GM12872 (cell line): Measurements from ENCODE around the gene REC114.
A peak's percentile ranks its signal among the peaks of the same experiment; 100 is the strongest.

Experiments
- TF ChIP-seq, protein P1 (sequence below): IDR thresholded peaks from 3 replicates; pipeline ENCODE4 v1.5.1; 2011; ENCODE audit warnings: low read depth, mild to moderate bottlenecking, low read length, moderate library complexity; ENCODE audit not compliant: insufficient read depth

Gene REC114

DNA sequence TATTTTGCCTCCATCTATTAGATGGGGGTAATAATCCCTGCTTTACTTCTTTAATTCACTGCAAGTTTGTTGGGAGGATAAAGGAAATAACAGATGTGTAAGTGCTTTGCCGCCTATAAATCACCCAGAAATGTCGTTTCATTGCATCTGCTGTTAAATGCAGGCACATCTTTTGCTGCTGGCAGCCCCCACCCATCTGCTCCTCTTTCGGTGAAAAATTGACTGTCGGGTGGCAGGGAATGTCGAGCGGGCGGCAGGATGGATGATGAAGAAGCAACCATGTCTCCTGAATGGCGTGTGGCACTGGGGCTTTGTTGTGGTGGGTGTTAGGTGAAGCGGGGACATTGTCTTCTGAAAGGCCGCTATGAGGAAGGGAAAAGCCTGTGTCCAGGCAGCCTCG is 543 bp upstream of the REC114 start:
- TF ChIP-seq, protein P1, sequence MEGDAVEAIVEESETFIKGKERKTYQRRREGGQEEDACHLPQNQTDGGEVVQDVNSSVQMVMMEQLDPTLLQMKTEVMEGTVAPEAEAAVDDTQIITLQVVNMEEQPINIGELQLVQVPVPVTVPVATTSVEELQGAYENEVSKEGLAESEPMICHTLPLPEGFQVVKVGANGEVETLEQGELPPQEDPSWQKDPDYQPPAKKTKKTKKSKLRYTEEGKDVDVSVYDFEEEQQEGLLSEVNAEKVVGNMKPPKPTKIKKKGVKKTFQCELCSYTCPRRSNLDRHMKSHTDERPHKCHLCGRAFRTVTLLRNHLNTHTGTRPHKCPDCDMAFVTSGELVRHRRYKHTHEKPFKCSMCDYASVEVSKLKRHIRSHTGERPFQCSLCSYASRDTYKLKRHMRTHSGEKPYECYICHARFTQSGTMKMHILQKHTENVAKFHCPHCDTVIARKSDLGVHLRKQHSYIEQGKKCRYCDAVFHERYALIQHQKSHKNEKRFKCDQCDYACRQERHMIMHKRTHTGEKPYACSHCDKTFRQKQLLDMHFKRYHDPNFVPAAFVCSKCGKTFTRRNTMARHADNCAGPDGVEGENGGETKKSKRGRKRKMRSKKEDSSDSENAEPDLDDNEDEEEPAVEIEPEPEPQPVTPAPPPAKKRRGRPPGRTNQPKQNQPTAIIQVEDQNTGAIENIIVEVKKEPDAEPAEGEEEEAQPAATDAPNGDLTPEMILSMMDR, result no peak

DNA sequence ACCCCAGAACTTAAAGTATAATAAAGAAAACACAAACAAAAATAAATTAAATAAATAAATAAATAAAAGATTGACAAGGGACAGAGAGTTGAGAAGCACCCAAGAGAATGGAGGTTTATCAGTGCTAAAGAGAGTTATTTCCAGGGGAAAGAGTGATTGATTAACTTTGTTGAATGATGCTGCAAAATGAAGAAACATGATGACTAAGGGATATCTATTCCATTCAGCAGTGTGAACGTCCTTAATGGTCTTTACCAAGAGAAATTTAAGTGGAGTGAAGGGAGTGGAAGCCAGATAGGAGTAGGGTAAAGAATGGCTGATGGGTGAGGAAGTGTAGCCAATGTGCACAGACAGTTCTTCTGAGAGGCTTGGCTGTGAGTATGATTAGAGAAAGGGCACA is 11.1 kb downstream of the REC114 start:
- TF ChIP-seq, protein P1, result no peak

DNA sequence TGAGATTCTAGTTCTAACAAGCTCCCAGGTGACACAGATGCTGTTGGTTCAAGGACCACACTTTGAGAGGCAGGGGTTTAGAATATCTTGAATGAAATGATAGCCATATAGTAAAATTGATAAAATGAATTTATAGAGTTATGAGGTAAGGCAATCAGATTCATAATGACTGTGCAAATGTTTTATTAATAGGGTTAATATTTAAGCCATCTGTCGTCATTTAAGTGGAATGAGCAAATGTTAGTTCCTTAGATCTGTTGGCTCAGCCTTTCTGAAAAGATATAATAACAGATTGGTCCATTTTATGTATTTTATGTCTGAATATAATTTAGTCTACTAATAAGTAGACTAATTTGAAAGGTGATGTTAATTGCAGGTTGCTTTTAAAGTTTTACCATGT is 12.9 kb downstream of the REC114 start:
- TF ChIP-seq, protein P1, result no peak

DNA sequence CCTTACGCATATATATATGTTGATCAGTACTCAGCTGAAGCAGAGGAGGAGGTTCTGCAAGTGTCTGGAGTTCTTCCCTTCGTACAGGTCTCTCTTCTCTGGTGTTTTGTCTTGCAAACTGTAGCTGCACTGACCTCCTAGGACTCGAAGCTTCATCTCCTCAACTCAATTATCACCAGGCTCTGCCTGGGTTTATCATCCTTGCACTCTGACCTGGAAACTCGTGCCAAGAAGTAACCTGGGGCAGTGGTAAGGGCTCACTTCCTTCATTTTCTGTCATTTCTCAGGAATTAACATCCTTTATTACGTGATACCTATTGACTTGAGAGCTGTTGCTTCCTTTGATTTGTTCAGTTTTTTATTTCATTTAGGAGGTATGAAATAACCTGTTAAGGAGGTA is 14.4 kb downstream of the REC114 start:
- TF ChIP-seq, protein P1, result no peak

DNA sequence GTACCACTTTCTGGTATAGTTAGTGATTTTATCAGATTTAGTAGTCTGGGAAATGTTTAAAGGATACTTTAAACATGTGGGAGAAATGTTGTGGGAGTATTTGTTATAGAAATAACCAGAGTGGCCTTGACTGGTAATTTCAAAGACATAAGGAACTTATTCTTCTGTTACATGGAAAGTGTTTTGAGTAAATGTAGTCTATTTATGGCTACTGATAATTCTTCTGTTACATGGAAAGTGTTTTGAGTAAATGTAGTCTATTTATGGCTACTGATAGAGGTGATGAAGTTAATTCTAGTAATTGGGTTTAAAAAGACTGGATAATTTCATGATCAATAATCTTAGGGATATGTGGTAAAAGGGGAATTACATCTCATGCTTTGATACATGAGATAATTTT is 17.7 kb downstream of the REC114 start:
- TF ChIP-seq, protein P1, result no peak

DNA sequence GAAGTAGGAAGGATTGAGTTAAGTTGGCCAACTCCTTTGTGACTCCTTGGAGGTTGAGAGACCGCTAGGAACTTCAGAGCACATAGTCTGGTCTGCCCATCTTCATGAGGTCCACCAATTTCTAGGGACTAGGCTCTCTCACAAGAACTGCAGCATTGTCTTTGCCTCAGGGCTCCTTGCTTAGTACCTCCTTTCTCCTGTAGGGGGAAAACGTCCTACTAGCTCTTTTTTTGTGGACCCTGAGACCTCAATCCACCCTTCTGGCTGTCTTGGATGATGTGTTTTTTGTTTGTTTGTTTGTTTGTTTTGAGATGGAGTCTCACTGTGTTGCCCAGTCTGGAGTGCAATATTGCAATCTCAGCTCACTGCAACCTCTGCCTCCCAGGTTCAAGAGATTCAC is 21.6 kb downstream of the REC114 start:
- TF ChIP-seq, protein P1, result peak; percentile 56

DNA sequence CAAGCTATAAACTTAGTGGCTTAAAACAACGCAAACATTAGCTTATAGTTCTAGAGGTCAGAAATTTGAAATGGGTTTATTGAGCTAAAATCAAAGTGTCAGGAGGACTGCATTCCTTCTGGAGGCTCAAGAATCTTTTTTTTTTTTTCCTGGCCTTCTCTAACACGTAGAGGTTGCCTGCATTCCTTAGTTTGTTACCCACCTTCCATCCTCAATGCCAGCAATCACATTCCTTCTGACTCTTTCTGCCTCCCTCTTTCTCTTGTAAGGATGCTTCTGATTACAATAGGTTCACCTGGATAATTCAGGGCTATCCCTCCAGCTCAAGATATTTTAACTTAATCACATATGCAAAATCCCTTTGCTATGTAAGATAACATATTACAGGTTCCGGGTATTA is 24.8 kb downstream of the REC114 start:
- TF ChIP-seq, protein P1, result no peak

DNA sequence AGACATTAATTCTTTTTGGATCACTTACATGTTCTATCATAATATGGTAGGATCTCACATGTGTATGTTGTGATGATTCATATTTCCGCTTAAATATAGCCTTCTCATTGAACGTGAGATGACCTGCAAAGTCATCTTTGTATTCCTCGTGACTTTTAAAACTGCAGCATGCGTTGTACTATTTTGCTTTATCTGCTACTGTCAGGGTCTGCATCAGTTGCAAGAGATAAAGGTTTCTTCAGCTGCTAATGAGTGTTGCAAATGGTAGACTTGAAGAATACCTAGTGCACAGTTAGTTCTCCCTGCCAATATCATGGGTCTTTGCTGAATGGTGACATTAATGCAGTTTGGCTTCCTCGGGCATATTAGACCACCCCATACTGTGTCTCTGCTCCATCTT is 31.8 kb downstream of the REC114 start:
- TF ChIP-seq, protein P1, result no peak
